ENCODE measurements around the gene KCNA3. TPM values are rescaled to one million over a fixed set of nuclear protein-coding genes. Genes with fewer than 3 reads are reported as not detected.
A peak's percentile ranks its signal among the peaks of the same experiment; 100 is the strongest.
"Not testable (repeated sequence)": the region's sequence is repeated elsewhere in the genome, so short reads cannot be mapped to it uniquely, and the experiment has no call there.

The KCNA3 gene
- total RNA-seq, 1 experiment from 2014 or later = under 0.01 TPM

- no peak for DNase-seq (ENCODE audit: low read depth)
These were observed 5.4 kb upstream of the KCNA3 start for GRCh38 chr1:110680036-110680735.

GRCh38 chr1:110677526-110677925, 2.8 kb upstream of the KCNA3 start:
- DNase-seq (ENCODE audit: low read depth) = peak; percentile 75

GRCh38 chr1:110676970-110677369, 2.2 kb upstream of the KCNA3 start:
- no peak for DNase-seq (ENCODE audit: low read depth)

GRCh38 chr1:110675060-110675791, 486 bp upstream of the KCNA3 start:
- DNase-seq (ENCODE audit: low read depth) = no peak

- DNase-seq (ENCODE audit: low read depth) = no peak
These were observed 869 bp downstream of the KCNA3 start for GRCh38 chr1:110673805-110674336.

- no peak for DNase-seq (ENCODE audit: low read depth)
These were observed 1.5 kb downstream of the KCNA3 start for GRCh38 chr1:110673197-110673701.

- no peak for DNase-seq (ENCODE audit: low read depth)
These were observed 2.0 kb downstream of the KCNA3 start for GRCh38 chr1:110672753-110673108.

GRCh38 chr1:110672001-110672752, 2.6 kb downstream of the KCNA3 start:
- DNase-seq (ENCODE audit: low read depth) = peak; percentile 19

- no peak for DNase-seq (ENCODE audit: low read depth)
These were observed 3.4 kb downstream of the KCNA3 start for GRCh38 chr1:110671361-110671760.

GRCh38 chr1:110668549-110668948, 6.2 kb downstream of the KCNA3 start:
- no peak for DNase-seq (ENCODE audit: low read depth)

GRCh38 chr1:110667776-110668175, 7.0 kb downstream of the KCNA3 start:
- DNase-seq (ENCODE audit: low read depth) = no peak

- DNase-seq (ENCODE audit: low read depth) = no peak
These were observed 11.5 kb downstream of the KCNA3 start for GRCh38 chr1:110663241-110663640.

- not testable (repeated sequence) for DNase-seq (ENCODE audit: low read depth)
These were observed 15.2 kb downstream of the KCNA3 start for GRCh38 chr1:110659559-110659958.

GRCh38 chr1:110657351-110657750, 17.4 kb downstream of the KCNA3 start:
- no peak for DNase-seq (ENCODE audit: low read depth)

- DNase-seq (ENCODE audit: low read depth) = no peak
These were observed 24.1 kb downstream of the KCNA3 start for GRCh38 chr1:110650609-110651008.

- DNase-seq (ENCODE audit: low read depth) = no peak
These were observed 26.3 kb downstream of the KCNA3 start for GRCh38 chr1:110648417-110648816.

- peak; percentile 86 for DNase-seq (ENCODE audit: low read depth)
These were observed 27.4 kb downstream of the KCNA3 start for GRCh38 chr1:110647254-110647891.

GRCh38 chr1:110645821-110646735, 28.7 kb downstream of the KCNA3 start:
- peak; percentile 83 for DNase-seq (ENCODE audit: low read depth)

GRCh38 chr1:110645211-110645610, 29.5 kb downstream of the KCNA3 start:
- DNase-seq (ENCODE audit: low read depth) = no peak

- no peak for DNase-seq (ENCODE audit: low read depth)
These were observed 30.8 kb downstream of the KCNA3 start for GRCh38 chr1:110643879-110644472.
